ENCODE results near the gene HBE1. TPM values are rescaled to one million over a fixed set of nuclear protein-coding genes. Genes with fewer than 3 reads are reported as not detected.

Gene HBE1
- total RNA-seq, 2 donors from 2014 or later, result not detected

GRCh38 chr11:5291207-5291838, 21.6 kb upstream of the HBE1 start:
- H3K4me1 Mint-ChIP-seq, result no peaks in the 10 kb centered on the region
- H3K27me3 Mint-ChIP-seq, result peaks cover 1% of the 10 kb centered on the region
- no peak overlapping the region for H3K27ac Mint-ChIP-seq
- no peak overlapping the region for H3K4me3 Mint-ChIP-seq
- no peaks in the 10 kb centered on the region for H3K9me3 ChIP-seq (ENCODE audit: control insufficient read depth, low read length, poor library complexity, severe bottlenecking)
- H3K36me3 Mint-ChIP-seq (ENCODE audit: low read depth), result no peaks in the 10 kb centered on the region
- no peak for DNase-seq
- no peak for ATAC-seq

DNA sequence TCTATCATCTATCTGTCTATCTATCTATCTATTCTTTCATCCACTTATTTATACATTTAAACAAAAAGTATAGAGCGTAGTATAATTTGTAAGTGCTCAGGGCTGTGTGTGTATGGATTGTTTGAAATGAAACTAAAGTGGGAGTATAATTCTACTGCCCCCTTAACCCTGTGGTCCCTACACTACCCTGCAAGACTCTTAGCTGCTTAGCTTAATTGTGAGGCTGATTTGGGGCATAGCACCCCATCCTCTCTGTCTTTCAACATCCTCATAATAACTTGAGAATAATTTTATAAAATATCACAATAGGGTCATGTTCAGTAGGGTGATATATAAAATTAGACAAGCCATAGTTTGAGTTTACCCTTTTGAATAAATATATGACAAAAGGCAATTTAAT, 20.4 kb upstream of the HBE1 start:
- no peak overlapping the region for H3K27ac Mint-ChIP-seq
- no peaks in the 10 kb centered on the region for H3K9me3 ChIP-seq (ENCODE audit: control insufficient read depth, low read length, poor library complexity, severe bottlenecking)
- no peaks in the 10 kb centered on the region for H3K4me1 Mint-ChIP-seq
- H3K27me3 Mint-ChIP-seq, result peaks cover 4% of the 10 kb centered on the region
- no peak for DNase-seq
- no peaks in the 10 kb centered on the region for H3K36me3 Mint-ChIP-seq (ENCODE audit: low read depth)
- no peak overlapping the region for H3K4me3 Mint-ChIP-seq
- no peak for ATAC-seq

DNA sequence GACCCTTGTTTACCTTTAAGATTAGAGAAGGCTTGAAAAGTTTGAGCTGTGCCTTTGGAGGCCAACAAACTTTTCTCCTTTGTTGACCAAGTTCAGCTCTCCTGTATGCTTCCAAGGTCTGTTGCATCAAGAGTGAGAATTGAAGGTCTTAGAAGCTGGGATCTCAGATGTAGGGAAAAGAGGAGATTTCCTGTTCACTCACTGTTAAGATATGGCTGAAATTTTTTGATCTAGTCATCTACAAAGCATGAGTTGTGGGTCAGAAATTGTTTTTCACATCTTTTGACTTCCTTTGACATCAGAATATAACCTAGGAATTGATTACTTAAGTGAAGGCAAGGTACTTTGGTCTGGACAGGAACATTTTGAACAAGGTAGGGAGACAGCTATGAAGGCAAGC, 20.0 kb upstream of the HBE1 start:
- no peak overlapping the region for H3K4me3 Mint-ChIP-seq
- H3K4me1 Mint-ChIP-seq, result no peaks in the 10 kb centered on the region
- ATAC-seq (no peak), DNase-seq (no peak)
- no peaks in the 10 kb centered on the region for H3K36me3 Mint-ChIP-seq (ENCODE audit: low read depth)
- H3K9me3 ChIP-seq (ENCODE audit: control insufficient read depth, low read length, poor library complexity, severe bottlenecking), result no peaks in the 10 kb centered on the region
- peaks cover 8% of the 10 kb centered on the region for H3K27me3 Mint-ChIP-seq
- H3K27ac Mint-ChIP-seq, result no peak overlapping the region

GRCh38 chr11:5288906-5289550, 19.3 kb upstream of the HBE1 start:
- no peak overlapping the region for H3K27ac Mint-ChIP-seq
- DNase-seq (no peak), ATAC-seq (no peak)
- no peaks in the 10 kb centered on the region for H3K9me3 ChIP-seq (ENCODE audit: control insufficient read depth, low read length, poor library complexity, severe bottlenecking)
- H3K4me1 Mint-ChIP-seq, result no peaks in the 10 kb centered on the region
- H3K36me3 Mint-ChIP-seq (ENCODE audit: low read depth), result no peaks in the 10 kb centered on the region
- H3K27me3 Mint-ChIP-seq, result peaks cover 10% of the 10 kb centered on the region
- H3K4me3 Mint-ChIP-seq, result no peak overlapping the region

GRCh38 chr11:5288108-5288905, 18.6 kb upstream of the HBE1 start:
- Mint-ChIP-seq H3K27me3 (peaks cover 10% of the 10 kb centered on the region), H3K4me1 (no peaks in the 10 kb centered on the region), H3K27ac (no peak overlapping the region), H3K4me3 (no peak overlapping the region), H3K36me3 (ENCODE audit: low read depth) (no peaks in the 10 kb centered on the region)
- ATAC-seq (no peak), DNase-seq (no peak)
- no peaks in the 10 kb centered on the region for H3K9me3 ChIP-seq (ENCODE audit: control insufficient read depth, low read length, poor library complexity, severe bottlenecking)

DNA sequence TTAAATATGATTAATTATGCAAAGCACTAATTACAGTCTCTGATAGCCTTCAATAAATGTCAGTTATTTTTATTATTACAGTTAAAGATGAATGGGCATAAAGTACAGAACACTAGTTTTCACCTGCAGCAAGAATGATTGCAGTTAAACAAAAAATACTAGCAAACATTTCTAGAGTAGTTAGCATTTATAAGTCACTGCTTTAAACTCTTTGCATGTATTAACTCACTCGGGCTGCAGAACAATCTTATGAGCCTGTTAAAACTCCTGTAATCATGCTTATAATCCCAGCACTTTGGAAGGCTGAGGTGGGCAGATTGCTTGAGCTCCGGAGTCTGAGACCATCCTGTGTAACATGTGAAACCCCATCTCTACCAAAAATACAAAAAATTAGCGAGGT, 17.2 kb upstream of the HBE1 start:
- Mint-ChIP-seq H3K27ac (no peak overlapping the region), H3K4me3 (no peak overlapping the region), H3K36me3 (ENCODE audit: low read depth) (no peaks in the 10 kb centered on the region), H3K4me1 (no peaks in the 10 kb centered on the region), H3K27me3 (peaks cover 10% of the 10 kb centered on the region)
- H3K9me3 ChIP-seq (ENCODE audit: control insufficient read depth, low read length, poor library complexity, severe bottlenecking), result no peaks in the 10 kb centered on the region
- DNase-seq (no peak), ATAC-seq (no peak)

- no peak overlapping the region for H3K27ac Mint-ChIP-seq
- H3K4me3 Mint-ChIP-seq, result no peak overlapping the region
- DNase-seq, result no peak
- H3K4me1 Mint-ChIP-seq, result no peaks in the 10 kb centered on the region
- ATAC-seq, result no peak
- no peaks in the 10 kb centered on the region for H3K36me3 Mint-ChIP-seq (ENCODE audit: low read depth)
- H3K9me3 ChIP-seq (ENCODE audit: control insufficient read depth, low read length, poor library complexity, severe bottlenecking), result no peaks in the 10 kb centered on the region
- peaks cover 10% of the 10 kb centered on the region for H3K27me3 Mint-ChIP-seq
These were observed 16.6 kb upstream of the HBE1 start for GRCh38 chr11:5286351-5286750.

GRCh38 chr11:5285703-5286340, 16.1 kb upstream of the HBE1 start:
- Mint-ChIP-seq H3K36me3 (ENCODE audit: low read depth) (no peaks in the 10 kb centered on the region), H3K27me3 (peaks cover 10% of the 10 kb centered on the region), H3K4me3 (no peak overlapping the region), H3K27ac (no peak overlapping the region), H3K4me1 (no peaks in the 10 kb centered on the region)
- DNase-seq (no peak), ATAC-seq (no peak)
- H3K9me3 ChIP-seq (ENCODE audit: control insufficient read depth, low read length, poor library complexity, severe bottlenecking), result no peaks in the 10 kb centered on the region

- no peaks in the 10 kb centered on the region for H3K9me3 ChIP-seq (ENCODE audit: control insufficient read depth, low read length, poor library complexity, severe bottlenecking)
- Mint-ChIP-seq H3K27me3 (peaks cover 15% of the 10 kb centered on the region), H3K36me3 (ENCODE audit: low read depth) (no peaks in the 10 kb centered on the region), H3K4me1 (no peaks in the 10 kb centered on the region), H3K27ac (no peak overlapping the region), H3K4me3 (no peak overlapping the region)
- ATAC-seq, result no peak
- no peak for DNase-seq
These were observed 14.9 kb upstream of the HBE1 start for GRCh38 chr11:5284637-5285036.

GRCh38 chr11:5283882-5284281, 14.1 kb upstream of the HBE1 start:
- Mint-ChIP-seq H3K27ac (no peak overlapping the region), H3K27me3 (peaks cover 15% of the 10 kb centered on the region), H3K4me1 (no peaks in the 10 kb centered on the region), H3K4me3 (no peak overlapping the region), H3K36me3 (ENCODE audit: low read depth) (no peaks in the 10 kb centered on the region)
- no peaks in the 10 kb centered on the region for H3K9me3 ChIP-seq (ENCODE audit: control insufficient read depth, low read length, poor library complexity, severe bottlenecking)
- DNase-seq (no peak), ATAC-seq (no peak)

DNA sequence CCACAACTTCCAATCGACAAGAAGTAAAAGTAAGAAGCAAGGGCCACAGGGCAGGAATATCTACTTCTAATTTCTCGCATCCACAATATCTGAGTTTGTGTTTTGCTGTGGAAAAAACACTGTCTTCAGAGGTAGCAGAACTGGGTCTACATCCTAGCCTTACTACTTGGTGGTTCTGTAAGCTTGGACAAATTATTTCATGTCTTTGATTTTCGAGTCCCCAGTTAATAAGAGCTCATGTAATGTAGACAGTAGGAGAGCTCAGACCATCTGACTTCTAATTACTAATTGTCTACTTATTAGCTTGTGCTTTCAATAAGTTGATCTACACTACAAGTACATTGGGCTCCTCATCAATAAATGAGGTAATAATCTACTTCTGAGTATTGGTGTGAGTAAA, 13.3 kb upstream of the HBE1 start:
- no peak for DNase-seq
- no peaks in the 10 kb centered on the region for H3K9me3 ChIP-seq (ENCODE audit: control insufficient read depth, low read length, poor library complexity, severe bottlenecking)
- Mint-ChIP-seq H3K27me3 (peaks cover 15% of the 10 kb centered on the region), H3K4me3 (no peak overlapping the region), H3K36me3 (ENCODE audit: low read depth) (no peaks in the 10 kb centered on the region), H3K27ac (no peak overlapping the region), H3K4me1 (no peaks in the 10 kb centered on the region)
- ATAC-seq, result no peak

GRCh38 chr11:5282628-5283027, 12.9 kb upstream of the HBE1 start:
- no peak overlapping the region for H3K27ac Mint-ChIP-seq
- no peak for ATAC-seq
- DNase-seq, result no peak
- H3K4me1 Mint-ChIP-seq, result no peaks in the 10 kb centered on the region
- H3K36me3 Mint-ChIP-seq (ENCODE audit: low read depth), result no peaks in the 10 kb centered on the region
- H3K4me3 Mint-ChIP-seq, result no peak overlapping the region
- no peaks in the 10 kb centered on the region for H3K9me3 ChIP-seq (ENCODE audit: control insufficient read depth, low read length, poor library complexity, severe bottlenecking)
- H3K27me3 Mint-ChIP-seq, result peaks cover 15% of the 10 kb centered on the region

DNA sequence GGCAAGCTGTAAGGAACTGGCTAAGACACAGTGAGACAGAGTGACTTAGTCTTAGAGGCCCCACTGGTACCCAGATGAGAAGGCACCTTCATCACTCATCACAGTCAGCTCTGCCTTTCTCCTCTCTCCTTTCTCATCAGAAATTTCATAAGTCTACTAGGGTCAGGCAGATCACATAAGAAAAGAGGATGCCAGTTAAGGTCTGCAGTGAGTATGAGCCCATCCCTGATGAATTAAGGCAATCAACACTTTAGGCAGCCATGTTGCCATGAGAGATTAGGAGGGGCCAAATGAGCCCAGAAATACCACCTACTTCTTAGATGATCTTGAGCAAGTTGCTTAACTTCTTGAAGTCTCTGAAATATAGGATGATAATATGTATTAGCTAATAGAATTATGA, 11.9 kb upstream of the HBE1 start:
- Mint-ChIP-seq H3K27ac (no peak overlapping the region), H3K27me3 (peaks cover 15% of the 10 kb centered on the region), H3K4me3 (no peak overlapping the region), H3K36me3 (ENCODE audit: low read depth) (no peaks in the 10 kb centered on the region), H3K4me1 (no peaks in the 10 kb centered on the region)
- ATAC-seq (no peak), DNase-seq (no peak)
- H3K9me3 ChIP-seq (ENCODE audit: control insufficient read depth, low read length, poor library complexity, severe bottlenecking), result no peaks in the 10 kb centered on the region
